ENCODE measurements around the gene ASB16. TPM values are rescaled to one million over a fixed set of nuclear protein-coding genes. Genes with fewer than 3 reads are reported as not detected.

Gene ASB16
- total RNA-seq, 4 donors from 2014 or later, result 0.14 to 2.3 (median 1.3) TPM; not detected in 1

- H3K27me3 ChIP-seq, result no peaks in the 10 kb centered on the region
- intact Hi-C loops (cut with DNase I; ENCODE audit: low total_unique reads), result no loop called here
- no peaks in the 10 kb centered on the region for H3K9me3 ChIP-seq
- H3K27ac ChIP-seq, result peak overlapping the region; percentile 98 to 99
- H3K4me1 ChIP-seq, result peaks cover 0 to 14% of the 10 kb centered on the region in 2 donors
- H3K36me3 ChIP-seq, result no peaks in the 10 kb centered on the region
- DNase-seq, result peak; percentile 54 to 61
- TF ChIP-seq CTCF (IDR thresholded peaks at IDR 0.05), result no peak
- peak in 1 of 2 donors; percentile 24 for TF ChIP-seq POLR2A (IDR thresholded peaks at IDR 0.05)
- H3K4me3 ChIP-seq, result peak overlapping the region; percentile 58 to 70
These were observed 28.4 kb downstream of the ASB16 start for GRCh38 chr17:44198721-44199552.

GRCh38 chr17:44199553-44200477 is 29.3 kb downstream of the ASB16 start, which contains the start of gene ATXN7L3:
Gene ATXN7L3 (minus strand): TSS chr17:44199884. CDS start chr17:44198070, 1,814 bp downstream.
- Histone ChIP-seq H3K36me3 (no peaks in the 10 kb centered on the region), H3K4me1 (peaks cover 0 to 14% of the 10 kb centered on the region in 2 donors), H3K27ac (peak within 1 kb of the TSS; percentile 98 to 99), H3K27me3 (no peaks in the 10 kb centered on the region), H3K9me3 (no peaks in the 10 kb centered on the region), H3K4me3 (peak within 1 kb of the TSS; percentile 58 to 70)
- intact Hi-C loops (cut with DNase I; ENCODE audit: low total_unique reads), result no loop called here
- TF ChIP-seq CTCF (IDR thresholded peaks at IDR 0.05) (peak in 2 of 4 experiments; percentile 8 to 13), POLR2A (IDR thresholded peaks at IDR 0.05) (peak in 1 of 2 donors; percentile 28)
- DNase-seq, result peak; percentile 99 to 100

- H3K27ac ChIP-seq, result peak overlapping the region; percentile 98 to 99
- intact Hi-C loops (cut with DNase I; ENCODE audit: low total_unique reads), result no loop called here
- TF ChIP-seq POLR2A (IDR thresholded peaks at IDR 0.05) (no peak), CTCF (IDR thresholded peaks at IDR 0.05) (peak in 1 of 4 experiments; percentile 1)
- H3K4me1 ChIP-seq, result peaks cover 0 to 14% of the 10 kb centered on the region in 2 donors
- H3K9me3 ChIP-seq, result no peaks in the 10 kb centered on the region
- H3K27me3 ChIP-seq, result no peaks in the 10 kb centered on the region
- DNase-seq, result no peak
- peak overlapping the region; percentile 58 to 70 for H3K4me3 ChIP-seq
- H3K36me3 ChIP-seq, result no peaks in the 10 kb centered on the region
These were observed 30.1 kb downstream of the ASB16 start for GRCh38 chr17:44200478-44201155.

- intact Hi-C loops (cut with DNase I; ENCODE audit: low total_unique reads), result no loop called here
- Histone ChIP-seq H3K9me3 (no peaks in the 10 kb centered on the region), H3K27me3 (no peaks in the 10 kb centered on the region), H3K27ac (no peak overlapping the region), H3K36me3 (no peaks in the 10 kb centered on the region), H3K4me3 (no peak overlapping the region), H3K4me1 (peaks cover 0 to 13% of the 10 kb centered on the region in 2 donors)
- no peak for DNase-seq
- TF ChIP-seq POLR2A (IDR thresholded peaks at IDR 0.05) (no peak), CTCF (IDR thresholded peaks at IDR 0.05) (no peak)
These were observed 32.3 kb downstream of the ASB16 start for GRCh38 chr17:44202756-44203155.
